Spleen (tissue), 11 donors: ENCODE data around the gene LIN28A. TPM values are rescaled to one million over a fixed set of nuclear protein-coding genes. Genes with fewer than 3 reads are reported as not detected.
A peak's percentile ranks its signal among the peaks of the same experiment; 100 is the strongest.

Source experiments
- DNase-seq: peaks from one replicate; pipeline ENCODE4 v3.0.0-alpha.2; 2020
- H3K27ac ChIP-seq, 8 donors: fragments of 200-600 bp; sonication (generic) in 7 of 8; 1 replicate in 4 of 8; 2 replicates in 4 of 8; pipeline versions ENCODE4 v1.5.0 to v1.8.0; 2016 to 2021; ENCODE audit warnings: inconsistent platforms in 4 of 8, mild to moderate bottlenecking in 4 of 8, moderate library complexity in 1 of 8
- H3K27me3 ChIP-seq, 7 donors: fragments of 200-600 bp; sonication (generic) in 6 of 7; replicated peaks in 1 of 7; 1 replicate in 4 of 7; 2 replicates in 3 of 7; pipeline versions ENCODE4 v1.5.0 to v1.8.0; 2016 to 2021; ENCODE audit warnings: inconsistent platforms in 3 of 7, mild to moderate bottlenecking in 1 of 7
- H3K36me3 ChIP-seq, 6 donors: fragments of 200-600 bp; sonication (generic) in 5 of 6; 1 replicate in 4 of 6; 2 replicates in 2 of 6; pipeline versions ENCODE4 v1.5.0 to v1.8.0; 2016 to 2021; ENCODE audit warnings: inconsistent platforms in 2 of 6
- H3K4me1 ChIP-seq, 6 donors: fragments of 200-600 bp; sonication (generic) in 5 of 6; 1 replicate in 3 of 6; 2 replicates in 3 of 6; pipeline versions ENCODE4 v1.5.0 to v1.8.0; 2016 to 2021; ENCODE audit warnings: inconsistent platforms in 3 of 6
- H3K4me3 ChIP-seq, 8 donors: fragments of 200-600 bp; sonication (generic) in 7 of 8; 1 replicate in 4 of 8; 2 replicates in 4 of 8; pipeline versions ENCODE4 v1.5.0 to v1.8.0; 2016 to 2021; ENCODE audit warnings: inconsistent platforms in 4 of 8, mild to moderate bottlenecking in 4 of 8, moderate library complexity in 2 of 8
- H3K9me3 ChIP-seq, 8 donors: fragments of 200-600 bp; sonication (generic) in 7 of 8; 1 replicate in 4 of 8; 2 replicates in 4 of 8; pipeline versions ENCODE4 v1.5.0 to v1.8.0; 2016 to 2021; ENCODE audit warnings: inconsistent platforms in 4 of 8
- CTCF ChIP-seq, 11 experiments: fragments of 200-600 bp in 7 of 11; fragments of 450-650 bp in 4 of 11; sonication (generic) in 4 of 11; IDR thresholded peaks in 8 of 11; conservative IDR thresholded peaks in 3 of 11; 1 replicate in 7 of 11; 2 replicates in 4 of 11; pipeline versions ENCODE4 v1.4.0 to v1.8.0; 2016 to 2021; ENCODE audit warnings: antibody characterized with exemption in 11 of 11, inconsistent platforms in 4 of 11, mild to moderate bottlenecking in 1 of 11
- POLR2A ChIP-seq, 3 donors: fragments of 450-650 bp; IDR thresholded peaks; one replicate each; pipeline ENCODE4 v1.5.1; 2017; ENCODE audit warnings: antibody characterized with exemption in 3 of 3, mild to moderate bottlenecking in 1 of 3
- POLR2AphosphoS5 ChIP-seq, 3 donors: sonication (generic); formaldehyde crosslinking; IDR thresholded peaks; one replicate each; pipeline ENCODE4 v1.5.1; 2017; ENCODE audit warnings: antibody characterized with exemption in 3 of 3
- WGBS, 5 donors: extraction: QIAGEN DNeasy Blood & Tissue Kit in 3 of 5; methylation state at CpG; one replicate each; pipeline versions ENCODE4 v1.1.5 to v1.1.7; 2013 to 2018; 5-methylcytosine and 5-hydroxymethylcytosine counted together
- intact Hi-C: fragments of 100-400 bp; cut with DNase I; formaldehyde crosslinking; loops from one replicate; pipeline ENCODE4 v1.15.0; 2023; ENCODE audit warnings: low total_unique reads
- polyA plus RNA-seq, 3 donors: library from polyadenylated mRNA; stranded (reverse); fragments of 200-250 nt; gene quantifications; one replicate each; pipeline ENCODE4 v1.2.1, GENCODE V29; 2013
- total RNA-seq, 7 donors: library from RNA; depleted of rRNA in 3 of 7; stranded (reverse); fragments of >200 nt in 3 of 7; fragmentation: NEBNext Ultra II Directional in 4 of 7; extraction: Animal tissue kit (Norgen Biotek cat#: 25700) in 4 of 7; gene quantifications; one replicate each; pipeline versions ENCODE4 v1.1.0 to v1.2.1, GENCODE V29; 2016 to 2021
- donor health status: healthy with polysubstance abuse.
- donor health status: DM: no; HTN: no; CAD: no; lungs with moderate emphysema.
- donor health status: DM: no; HTN: no; CAD: no.
- donor health status: Bipolar disorder and iron deficiency.
- donor health status: healthy.
- donor health status: DM: no; HTN: no; CAD: no.
- donor health status: DM: yes; HTN: yes; CAD: no.

The LIN28A gene
- total and polyA plus RNA-seq, 10 donors = not detected

- intact Hi-C loops = loop anchor here (10.0 kb wide), 1 partner anchor 308 kb away; no protein-coding TSS in a partner anchor
- Histone ChIP-seq H3K36me3 (no peaks in the 10 kb centered on the region), H3K4me1 (peaks cover 8 to 32% (median 13%) of the 10 kb centered on the region in 6 donors), H3K27me3 (peaks cover 8 to 97% (median 69%) of the 10 kb centered on the region in 7 donors), H3K4me3 (no peak overlapping the region), H3K27ac (no peak overlapping the region), H3K9me3 (no peaks in the 10 kb centered on the region)
- no peak for DNase-seq
- 10 to 24% (median 22%) methylated on average over 9 of the region's 9 CpGs for WGBS, 5 donors
- TF ChIP-seq POLR2A (IDR thresholded peaks at IDR 0.05) (no peak), CTCF (IDR thresholded peaks at IDR 0.05 in 8 of 11, conservative IDR thresholded peaks at IDR 0.05 in 3 of 11) (no peak), POLR2AphosphoS5 (IDR thresholded peaks at IDR 0.05) (no peak)
These were observed 1.7 kb downstream of the LIN28A start for GRCh38 chr1:26412180-26412840.

- H3K36me3 ChIP-seq = no peaks in the 10 kb centered on the region
- H3K27me3 ChIP-seq = peaks cover 8 to 89% (median 69%) of the 10 kb centered on the region in 7 donors
- H3K27ac ChIP-seq = no peak overlapping the region
- no peaks in the 10 kb centered on the region for H3K9me3 ChIP-seq
- 8 to 16% (median 14%) methylated on average over 1 of the region's 1 CpG for WGBS, 5 donors
- no peak for DNase-seq
- intact Hi-C loops = loop anchor here (10.0 kb wide), 1 partner anchor 308 kb away; no protein-coding TSS in a partner anchor
- H3K4me3 ChIP-seq = no peak overlapping the region
- H3K4me1 ChIP-seq = peaks cover 8 to 32% (median 13%) of the 10 kb centered on the region in 6 donors
- TF ChIP-seq CTCF (IDR thresholded peaks at IDR 0.05 in 8 of 11, conservative IDR thresholded peaks at IDR 0.05 in 3 of 11) (no peak), POLR2AphosphoS5 (IDR thresholded peaks at IDR 0.05) (no peak), POLR2A (IDR thresholded peaks at IDR 0.05) (no peak)
These were observed 2.4 kb downstream of the LIN28A start for GRCh38 chr1:26413031-26413430.

GRCh38 chr1:26417111-26417759 is 6.6 kb downstream of the LIN28A start:
- intact Hi-C loops = loop anchor here (10.0 kb wide), 1 partner anchor 312 kb away; no protein-coding TSS in a partner anchor

More at GRCh38 chr1:26417111-26417759, 6.6 kb downstream of the LIN28A start:
- peaks cover 0 to 54% (median 35%) of the 10 kb centered on the region in 7 donors for H3K27me3 ChIP-seq
- TF ChIP-seq CTCF (IDR thresholded peaks at IDR 0.05 in 8 of 11, conservative IDR thresholded peaks at IDR 0.05 in 3 of 11) (peak; percentile 43 to 94 (median 86)), POLR2AphosphoS5 (IDR thresholded peaks at IDR 0.05) (no peak)
- no peaks in the 10 kb centered on the region for H3K36me3 ChIP-seq
- peaks cover 0 to 5% (median 0%) of the 10 kb centered on the region in 6 donors for H3K4me1 ChIP-seq
- H3K27ac ChIP-seq = no peak overlapping the region
- H3K4me3 ChIP-seq = no peak overlapping the region
- peak; percentile 94 for DNase-seq
- WGBS, 5 donors = 22 to 32% (median 26%) methylated on average over 8 to 9 of the region's 9 CpGs
- H3K9me3 ChIP-seq = no peaks in the 10 kb centered on the region
